ENCODE data around the gene CD4. TPM values are rescaled to one million over a fixed set of nuclear protein-coding genes. Genes with fewer than 3 reads are reported as not detected.

The CD4 gene
- total and polyA plus RNA-seq, 8 donors: 2.0 to 25.9 (median 7.3) TPM; not detected in 2

- Histone ChIP-seq H3K27me3 (no peaks in the 10 kb centered on the region), H3K36me3 (peaks cover 0 to 64% (median 56%) of the 10 kb centered on the region in 4 donors), H3K9me3 (no peaks in the 10 kb centered on the region), H3K4me1 (peaks cover 0 to 15% (median 3%) of the 10 kb centered on the region in 4 donors), H3K4me3 (no peak overlapping the region), H3K27ac (no peak overlapping the region)
- intact Hi-C loops (cut with DNase I; ENCODE audit: low total_unique reads): no loop called here
- TF ChIP-seq CTCF (IDR thresholded peaks at IDR 0.05): no peak
- no peak for TF ChIP-seq POLR2A (IDR thresholded peaks at IDR 0.05)
- no peak for TF ChIP-seq POLR2AphosphoS5 (IDR thresholded peaks at IDR 0.05)
- no peak for TF ChIP-seq EP300 (IDR thresholded peaks at IDR 0.05)
- no peak for DNase-seq
- 85 to 96% (median 89%) methylated on average over 16 of the region's 16 CpGs for WGBS, 5 donors
Observed at GRCh38 chr12:6836851-6837250, 47.5 kb downstream of the CD4 start.

GRCh38 chr12:6837370-6838060 lies 48.2 kb downstream of the CD4 start:
- 90 to 94% (median 93%) methylated on average over 19 to 26 of the region's 26 CpGs for WGBS, 5 donors

GRCh38 chr12:6838854-6839253 lies 49.5 kb downstream of the CD4 start:
- WGBS, 5 donors: 88 to 94% (median 91%) methylated on average over 7 to 16 of the region's 16 CpGs
- Histone ChIP-seq H3K4me1 (peaks cover 0 to 21% (median 5%) of the 10 kb centered on the region in 4 donors), H3K27ac (no peak overlapping the region), H3K4me3 (no peak overlapping the region), H3K27me3 (no peaks in the 10 kb centered on the region), H3K36me3 (peaks cover 0 to 60% (median 49%) of the 10 kb centered on the region in 4 donors), H3K9me3 (no peaks in the 10 kb centered on the region)
- no peak for DNase-seq
- TF ChIP-seq EP300 (IDR thresholded peaks at IDR 0.05): no peak
- TF ChIP-seq CTCF (IDR thresholded peaks at IDR 0.05): no peak
- TF ChIP-seq POLR2A (IDR thresholded peaks at IDR 0.05): no peak
- TF ChIP-seq POLR2AphosphoS5 (IDR thresholded peaks at IDR 0.05): no peak
- intact Hi-C loops (cut with DNase I; ENCODE audit: low total_unique reads): no loop called here

More at GRCh38 chr12:6837370-6838060, 48.2 kb downstream of the CD4 start:
- Histone ChIP-seq H3K27ac (no peak overlapping the region), H3K9me3 (no peaks in the 10 kb centered on the region), H3K27me3 (no peaks in the 10 kb centered on the region), H3K4me1 (peaks cover 0 to 21% (median 5%) of the 10 kb centered on the region in 4 donors), H3K4me3 (no peak overlapping the region), H3K36me3 (peaks cover 0 to 57% (median 51%) of the 10 kb centered on the region in 4 donors)
- no peak for TF ChIP-seq EP300 (IDR thresholded peaks at IDR 0.05)
- TF ChIP-seq POLR2AphosphoS5 (IDR thresholded peaks at IDR 0.05): no peak
- TF ChIP-seq CTCF (IDR thresholded peaks at IDR 0.05): no peak
- TF ChIP-seq POLR2A (IDR thresholded peaks at IDR 0.05): no peak
- DNase-seq: no peak
- intact Hi-C loops (cut with DNase I; ENCODE audit: low total_unique reads): no loop called here

GRCh38 chr12:6839482-6840201 lies 50.3 kb downstream of the CD4 start:
- TF ChIP-seq POLR2AphosphoS5 (IDR thresholded peaks at IDR 0.05): no peak
- TF ChIP-seq EP300 (IDR thresholded peaks at IDR 0.05): no peak
- no peak for TF ChIP-seq POLR2A (IDR thresholded peaks at IDR 0.05)
- no peak for TF ChIP-seq CTCF (IDR thresholded peaks at IDR 0.05)
- no peaks in the 10 kb centered on the region for H3K27me3 ChIP-seq
- intact Hi-C loops (cut with DNase I; ENCODE audit: low total_unique reads): no loop called here
- 77 to 82% (median 79%) methylated on average over 8 to 10 of the region's 10 CpGs for WGBS, 5 donors
- H3K9me3 ChIP-seq: no peaks in the 10 kb centered on the region
- H3K4me1 ChIP-seq: peaks cover 0 to 21% (median 5%) of the 10 kb centered on the region in 4 donors
- no peak overlapping the region for H3K4me3 ChIP-seq
- no peak overlapping the region for H3K27ac ChIP-seq
- peak; percentile 44 to 53 for DNase-seq
- peaks cover 0 to 60% (median 47%) of the 10 kb centered on the region in 4 donors for H3K36me3 ChIP-seq

Measured in stomach (tissue), 9 donors.